ENCODE measurements around the gene TCF23. TPM values are rescaled to one million over a fixed set of nuclear protein-coding genes. Genes with fewer than 3 reads are reported as not detected.

Gene TCF23
- total and polyA plus RNA-seq, 2 experiments from 2014 or later, result 0.03 to 0.07 TPM

DNA sequence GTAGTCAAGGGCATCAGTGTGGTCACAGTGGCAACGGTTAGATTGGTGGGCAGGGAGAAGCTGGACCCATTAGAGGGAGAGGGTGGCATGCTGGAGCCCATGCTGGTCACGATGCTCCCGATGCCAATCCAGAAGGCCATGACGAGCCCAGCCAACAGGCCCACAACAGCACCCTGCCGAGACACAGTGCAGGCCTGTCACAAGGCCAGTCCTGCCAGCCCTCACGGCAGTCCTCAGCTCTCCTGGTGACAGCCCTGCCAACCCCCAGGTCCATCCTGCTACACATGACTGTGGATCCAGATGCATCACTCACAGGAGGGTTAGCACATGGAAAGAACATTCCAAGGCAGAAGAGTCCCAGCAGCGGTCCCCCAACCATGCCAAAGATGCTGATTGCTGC, 52.9 kb downstream of the TCF23 start:
- no peak for ATAC-seq
- Histone ChIP-seq H3K4me2 (no peak overlapping the region), H3K36me3 (ENCODE audit: insufficient read depth) (peaks cover 27% of the 10 kb centered on the region), H2AFZ (no peak overlapping the region), H3K27ac (ENCODE audit: low read depth) (no peak overlapping the region), H3K4me1 (ENCODE audit: insufficient read depth) (no peaks in the 10 kb centered on the region), H3K4me3 (no peak overlapping the region), H3K27me3 (ENCODE audit: insufficient read depth) (no peaks in the 10 kb centered on the region), H3F3A (replicated peaks; ENCODE audit: low read depth) (no peaks in the 10 kb centered on the region), H3K9me2 (ENCODE audit: insufficient read depth) (no peaks in the 10 kb centered on the region), H4K20me1 (replicated peaks; ENCODE audit: insufficient read depth) (peaks cover 3% of the 10 kb centered on the region; the same call in 1 of the 2 replicates), H3K79me2 (replicated peaks; ENCODE audit: insufficient read depth) (no peaks in the 10 kb centered on the region)
- Mint-ChIP-seq H3K4me1 (no peaks in the 10 kb centered on the region), H3K4me3 (no peak overlapping the region), H3K36me3 (ENCODE audit: low read depth) (peaks cover 69% of the 10 kb centered on the region), H3K27ac (no peak overlapping the region; the same call in 1 of the 2 replicates), H3K27me3 (ENCODE audit: insufficient read depth, low read depth, poor library complexity) (peaks cover 5% of the 10 kb centered on the region), H3K9me3 (no peaks in the 10 kb centered on the region)
- TF ChIP-seq EZH2phosphoT487 (IDR thresholded peaks at IDR 0.05; ENCODE audit: unreplicated experiment), result no peak
- no peak for TF ChIP-seq ZNF114 (CRISPR knock-in tag; IDR thresholded peaks at IDR 0.05)
- no peak for TF ChIP-seq CREB1 (CRISPR knock-in tag; IDR thresholded peaks at IDR 0.05; ENCODE audit: low read depth)
- TF ChIP-seq POLR2AphosphoS5 (IDR thresholded peaks at IDR 0.05; ENCODE audit: low read depth), result no peak
- TF ChIP-seq JUNB (IDR thresholded peaks at IDR 0.05; ENCODE audit: unreplicated experiment), result no peak
- TF ChIP-seq, protein P1, sequence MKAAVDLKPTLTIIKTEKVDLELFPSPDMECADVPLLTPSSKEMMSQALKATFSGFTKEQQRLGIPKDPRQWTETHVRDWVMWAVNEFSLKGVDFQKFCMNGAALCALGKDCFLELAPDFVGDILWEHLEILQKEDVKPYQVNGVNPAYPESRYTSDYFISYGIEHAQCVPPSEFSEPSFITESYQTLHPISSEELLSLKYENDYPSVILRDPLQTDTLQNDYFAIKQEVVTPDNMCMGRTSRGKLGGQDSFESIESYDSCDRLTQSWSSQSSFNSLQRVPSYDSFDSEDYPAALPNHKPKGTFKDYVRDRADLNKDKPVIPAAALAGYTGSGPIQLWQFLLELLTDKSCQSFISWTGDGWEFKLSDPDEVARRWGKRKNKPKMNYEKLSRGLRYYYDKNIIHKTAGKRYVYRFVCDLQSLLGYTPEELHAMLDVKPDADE (IDR thresholded peaks at IDR 0.05), result no peak
- TF ChIP-seq, protein P2, sequence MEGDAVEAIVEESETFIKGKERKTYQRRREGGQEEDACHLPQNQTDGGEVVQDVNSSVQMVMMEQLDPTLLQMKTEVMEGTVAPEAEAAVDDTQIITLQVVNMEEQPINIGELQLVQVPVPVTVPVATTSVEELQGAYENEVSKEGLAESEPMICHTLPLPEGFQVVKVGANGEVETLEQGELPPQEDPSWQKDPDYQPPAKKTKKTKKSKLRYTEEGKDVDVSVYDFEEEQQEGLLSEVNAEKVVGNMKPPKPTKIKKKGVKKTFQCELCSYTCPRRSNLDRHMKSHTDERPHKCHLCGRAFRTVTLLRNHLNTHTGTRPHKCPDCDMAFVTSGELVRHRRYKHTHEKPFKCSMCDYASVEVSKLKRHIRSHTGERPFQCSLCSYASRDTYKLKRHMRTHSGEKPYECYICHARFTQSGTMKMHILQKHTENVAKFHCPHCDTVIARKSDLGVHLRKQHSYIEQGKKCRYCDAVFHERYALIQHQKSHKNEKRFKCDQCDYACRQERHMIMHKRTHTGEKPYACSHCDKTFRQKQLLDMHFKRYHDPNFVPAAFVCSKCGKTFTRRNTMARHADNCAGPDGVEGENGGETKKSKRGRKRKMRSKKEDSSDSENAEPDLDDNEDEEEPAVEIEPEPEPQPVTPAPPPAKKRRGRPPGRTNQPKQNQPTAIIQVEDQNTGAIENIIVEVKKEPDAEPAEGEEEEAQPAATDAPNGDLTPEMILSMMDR (conservative IDR thresholded peaks at IDR 0.05; ENCODE audit: low read depth in 2 of 2), result no peak
- TF ChIP-seq EZH2 (IDR thresholded peaks at IDR 0.05; ENCODE audit: low read depth, unreplicated experiment), result no peak
- TF ChIP-seq ZNF331 (CRISPR knock-in tag; IDR thresholded peaks at IDR 0.05; ENCODE audit: low read depth), result no peak
- no peak for TF ChIP-seq ZNF462 (CRISPR knock-in tag; IDR thresholded peaks at IDR 0.05)
- no peak for TF ChIP-seq NANOG (IDR thresholded peaks at IDR 0.05; ENCODE audit: borderline replicate concordance)
- no peak for TF ChIP-seq STAT1 (IDR thresholded peaks at IDR 0.05; ENCODE audit: unreplicated experiment)
- TF ChIP-seq REST (IDR thresholded peaks at IDR 0.05; ENCODE audit: unreplicated experiment), result no peak
- no peak for DNase-seq (ENCODE audit: low spot score)
